ENCODE results near the gene CARD19. TPM values are rescaled to one million over a fixed set of nuclear protein-coding genes. Genes with fewer than 3 reads are reported as not detected.

The CARD19 gene
- total RNA-seq, 4 donors from 2014 or later: 23.7 to 71.4 (median 40.9) TPM

DNA sequence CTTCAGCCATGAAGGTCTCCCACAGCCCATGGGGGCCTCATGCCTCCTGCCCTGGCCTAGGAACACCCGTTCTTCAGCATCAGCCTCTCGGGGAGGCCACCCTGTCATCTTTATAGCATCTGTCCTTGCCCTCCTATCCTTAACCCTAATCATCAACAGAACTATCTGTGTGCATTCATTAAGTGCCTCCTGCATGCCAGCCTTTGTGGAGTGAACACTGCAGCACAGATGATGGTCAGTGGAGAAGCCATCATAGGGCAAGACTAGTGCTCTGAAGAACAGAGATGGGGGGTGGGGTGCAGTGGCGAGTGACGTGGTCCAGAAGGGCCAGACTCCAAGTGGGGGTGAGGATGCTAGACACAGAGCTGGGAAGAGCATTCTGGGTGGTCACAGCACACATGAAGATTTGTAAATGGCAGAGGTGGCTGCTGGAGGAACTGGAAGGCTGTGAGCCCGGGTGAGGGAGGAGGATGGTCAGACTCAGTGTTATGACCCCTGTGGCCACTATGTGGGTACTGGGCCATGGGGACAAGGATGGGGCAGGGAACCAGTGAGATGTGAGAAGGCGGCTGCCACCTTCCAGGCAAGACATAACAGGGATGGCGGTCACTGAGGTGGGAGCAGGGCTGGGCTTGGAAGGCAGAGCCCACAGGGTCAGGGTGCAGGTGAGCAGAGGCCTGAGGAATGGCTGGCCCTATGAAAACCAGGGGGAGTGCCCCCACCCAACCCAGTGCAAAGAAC is 3.6 kb upstream of the CARD19 start:
- Histone ChIP-seq H3K27me3 (no peaks in the 10 kb centered on the region), H3K27ac (peak overlapping the region; percentile 63 to 98), H3K36me3 (no peaks in the 10 kb centered on the region), H3K4me1 (peaks cover 0 to 5% of the 10 kb centered on the region in 2 donors), H3K4me3 (no peak overlapping the region), H3K9me3 (peaks cover 0 to 5% of the 10 kb centered on the region in 2 donors)
- peak; percentile 15 for DNase-seq
- TF ChIP-seq, protein P1, sequence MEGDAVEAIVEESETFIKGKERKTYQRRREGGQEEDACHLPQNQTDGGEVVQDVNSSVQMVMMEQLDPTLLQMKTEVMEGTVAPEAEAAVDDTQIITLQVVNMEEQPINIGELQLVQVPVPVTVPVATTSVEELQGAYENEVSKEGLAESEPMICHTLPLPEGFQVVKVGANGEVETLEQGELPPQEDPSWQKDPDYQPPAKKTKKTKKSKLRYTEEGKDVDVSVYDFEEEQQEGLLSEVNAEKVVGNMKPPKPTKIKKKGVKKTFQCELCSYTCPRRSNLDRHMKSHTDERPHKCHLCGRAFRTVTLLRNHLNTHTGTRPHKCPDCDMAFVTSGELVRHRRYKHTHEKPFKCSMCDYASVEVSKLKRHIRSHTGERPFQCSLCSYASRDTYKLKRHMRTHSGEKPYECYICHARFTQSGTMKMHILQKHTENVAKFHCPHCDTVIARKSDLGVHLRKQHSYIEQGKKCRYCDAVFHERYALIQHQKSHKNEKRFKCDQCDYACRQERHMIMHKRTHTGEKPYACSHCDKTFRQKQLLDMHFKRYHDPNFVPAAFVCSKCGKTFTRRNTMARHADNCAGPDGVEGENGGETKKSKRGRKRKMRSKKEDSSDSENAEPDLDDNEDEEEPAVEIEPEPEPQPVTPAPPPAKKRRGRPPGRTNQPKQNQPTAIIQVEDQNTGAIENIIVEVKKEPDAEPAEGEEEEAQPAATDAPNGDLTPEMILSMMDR (IDR thresholded peaks at IDR 0.05): no peak
- TF ChIP-seq POLR2A (IDR thresholded peaks at IDR 0.05): no peak
- intact Hi-C loops (cut with DNase I; ENCODE audit: low total_unique reads): no loop called here

DNA sequence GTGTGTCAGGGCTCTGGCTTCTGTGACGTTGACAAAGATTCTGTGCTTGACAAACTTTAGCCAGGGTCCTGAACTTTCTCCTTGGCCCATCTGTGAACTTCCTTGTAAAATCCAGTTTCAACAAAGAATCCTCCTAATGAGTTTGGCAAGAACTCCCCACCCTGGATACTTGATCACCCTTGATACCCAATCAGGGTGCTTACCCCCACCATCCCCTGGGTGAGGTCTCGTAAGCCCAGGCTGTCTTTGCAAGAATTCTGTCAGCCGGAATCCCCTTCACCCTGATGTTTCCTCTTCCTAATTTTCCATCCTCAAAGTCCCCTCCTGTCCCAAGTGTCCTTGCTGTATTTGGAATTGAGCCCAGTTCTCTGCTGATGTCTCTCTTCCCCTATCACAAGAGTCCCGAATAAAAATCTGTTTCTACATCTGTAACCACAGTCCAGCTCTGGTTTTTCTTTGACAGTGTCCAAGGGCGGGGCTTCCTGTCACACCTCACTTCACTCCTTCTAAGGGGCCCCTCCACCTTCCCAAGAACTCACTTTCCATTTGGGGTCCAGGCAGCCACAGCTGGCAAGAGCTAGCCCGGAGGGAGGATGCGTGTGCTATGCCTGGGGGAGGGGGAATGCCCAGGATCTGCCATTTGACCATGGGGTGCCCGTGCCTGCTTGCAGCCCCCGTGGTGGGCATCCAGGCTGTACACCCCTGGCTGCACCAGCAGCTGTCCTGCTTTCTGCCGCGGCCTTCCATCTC is 2.7 kb upstream of the CARD19 start:
- intact Hi-C loops (cut with DNase I; ENCODE audit: low total_unique reads): no loop called here
- TF ChIP-seq, protein P1 (IDR thresholded peaks at IDR 0.05): no peak
- TF ChIP-seq POLR2A (IDR thresholded peaks at IDR 0.05): no peak
- Histone ChIP-seq H3K27ac (peak overlapping the region; percentile 63 to 98), H3K9me3 (peaks cover 0 to 5% of the 10 kb centered on the region in 2 donors), H3K27me3 (no peaks in the 10 kb centered on the region), H3K4me1 (peaks cover 0 to 14% of the 10 kb centered on the region in 2 donors), H3K36me3 (no peaks in the 10 kb centered on the region), H3K4me3 (no peak overlapping the region)
- peak; percentile 14 to 17 for DNase-seq

DNA sequence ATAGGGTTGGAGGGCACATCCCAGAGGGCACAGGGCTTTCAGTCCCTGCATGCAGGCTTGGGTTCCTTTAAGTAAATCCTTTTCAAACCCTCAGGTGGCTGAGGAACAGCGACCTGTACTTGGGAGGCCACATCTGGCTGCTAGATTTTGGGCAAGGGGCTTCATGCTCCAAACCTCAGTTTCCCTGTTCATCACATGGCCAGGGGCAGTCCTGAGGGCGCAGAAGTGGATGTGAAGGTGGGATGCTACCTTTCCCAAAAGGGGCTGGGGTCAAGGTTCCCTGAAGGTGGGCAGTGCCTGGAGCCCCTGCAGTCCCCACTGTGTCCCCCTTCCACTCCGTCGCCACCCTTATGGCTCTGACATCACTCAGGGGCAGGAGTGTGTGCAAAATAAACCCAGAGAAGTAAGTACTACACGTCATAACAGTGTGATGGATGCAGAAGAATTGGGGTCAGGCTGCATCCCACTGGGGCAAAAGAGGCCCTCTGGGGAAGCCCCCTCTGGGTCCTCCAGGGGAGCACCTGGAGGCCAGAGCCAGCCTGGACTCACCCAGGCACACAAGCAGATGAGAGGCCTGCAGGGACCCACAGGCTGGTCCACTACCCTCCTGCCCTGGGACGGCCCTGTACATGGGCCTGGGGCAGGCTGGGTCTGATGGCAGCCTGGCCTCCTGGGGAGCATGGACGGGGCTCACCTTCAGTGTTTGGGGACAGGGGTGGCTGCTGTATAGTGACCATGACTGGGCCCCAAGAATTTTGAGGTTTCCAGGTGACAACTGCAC is 1.9 kb upstream of the CARD19 start:
- H3K27me3 ChIP-seq: no peaks in the 10 kb centered on the region
- TF ChIP-seq POLR2A (IDR thresholded peaks at IDR 0.05): no peak
- TF ChIP-seq, protein P1 (IDR thresholded peaks at IDR 0.05): no peak
- DNase-seq: peak; percentile 24
- peaks cover 0 to 5% of the 10 kb centered on the region in 2 donors for H3K9me3 ChIP-seq
- intact Hi-C loops (cut with DNase I; ENCODE audit: low total_unique reads): no loop called here
- H3K36me3 ChIP-seq: no peaks in the 10 kb centered on the region
- H3K4me1 ChIP-seq: peaks cover 2 to 21% of the 10 kb centered on the region in 2 donors
- H3K27ac ChIP-seq: peak overlapping the region; percentile 98
- H3K4me3 ChIP-seq: no peak overlapping the region

DNA sequence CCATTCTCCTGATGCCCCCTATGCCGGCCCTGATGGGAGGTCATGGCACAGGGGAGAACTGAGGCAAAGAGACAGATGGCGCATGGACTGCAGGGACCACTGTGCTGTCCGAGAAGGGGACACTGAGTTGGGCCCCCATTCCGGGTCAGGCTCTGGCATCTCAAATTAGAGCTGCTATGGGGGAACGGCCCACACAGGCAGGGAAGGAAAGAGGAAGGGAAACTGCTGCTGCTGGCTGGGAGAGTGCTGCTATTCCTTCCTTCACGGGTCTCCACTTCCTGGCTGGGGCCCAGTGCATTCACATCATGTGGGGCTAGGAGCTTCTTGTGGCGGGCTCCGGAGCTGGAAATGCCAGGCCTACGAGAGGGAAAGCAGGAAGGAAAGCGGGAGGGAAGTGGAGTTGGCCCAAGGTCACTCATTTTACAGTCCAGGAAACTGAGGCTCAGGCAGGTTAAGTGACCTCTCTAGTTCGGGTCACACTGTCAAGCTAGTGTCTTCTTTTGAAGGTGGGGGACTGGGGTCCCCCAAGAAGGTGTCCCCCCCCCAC is 1.3 kb upstream of the CARD19 start:
- H3K27ac ChIP-seq: peak overlapping the region; percentile 98
- intact Hi-C loops (cut with DNase I; ENCODE audit: low total_unique reads): no loop called here
- TF ChIP-seq POLR2A (IDR thresholded peaks at IDR 0.05): no peak
- TF ChIP-seq, protein P1 (IDR thresholded peaks at IDR 0.05): no peak
- H3K9me3 ChIP-seq: peaks cover 0 to 5% of the 10 kb centered on the region in 2 donors
- peak; percentile 61 to 70 for DNase-seq
- no peaks in the 10 kb centered on the region for H3K36me3 ChIP-seq
- no peaks in the 10 kb centered on the region for H3K27me3 ChIP-seq
- H3K4me1 ChIP-seq: peaks cover 6 to 25% of the 10 kb centered on the region in 2 donors
- peak overlapping the region; percentile 51 to 53 for H3K4me3 ChIP-seq
